ENCODE measurements around the gene ZBTB16.

- no peak for TF ChIP-seq CTCF (IDR thresholded peaks at IDR 0.05; ENCODE audit: extremely low read depth in 1 of 2, insufficient read depth in 1 of 2, low read depth in 1 of 2, low read length in 2 of 2)
- TF ChIP-seq EZH2 (IDR thresholded peaks at IDR 0.05; ENCODE audit: borderline replicate concordance, low read depth, low read length, severe bottlenecking): no peak
- TF ChIP-seq POLR2A (IDR thresholded peaks at IDR 0.05; ENCODE audit: low read depth, low read length): no peak
- no peak for TF ChIP-seq JUN (IDR thresholded peaks at IDR 0.05; ENCODE audit: borderline replicate concordance, insufficient read depth, insufficient read length, low read depth)
- TF ChIP-seq MYC (IDR thresholded peaks at IDR 0.05; ENCODE audit: low read depth, low read length): no peak
- no peak for TF ChIP-seq POLR2AphosphoS5 (IDR thresholded peaks at IDR 0.05; ENCODE audit: insufficient read depth, low read depth, low read length)
- no peak for TF ChIP-seq FOS (IDR thresholded peaks at IDR 0.05; ENCODE audit: borderline replicate concordance, insufficient read depth, low read length)
- TF ChIP-seq MAX (IDR thresholded peaks at IDR 0.05; ENCODE audit: insufficient read depth, insufficient read length): no peak
These were observed 64.3 kb downstream of the ZBTB16 start for GRCh38 chr11:114123692-114124330.

All from endothelial cell of umbilical vein (primary cell).